HG03520 (cell line): ENCODE results near the gene ZNF322.

ENCODE experiments used
- ATAC-seq: cut with Tn5 transposase; IDR thresholded peaks from one replicate; pipeline ENCODE4 v1.9.1; 2021; ENCODE audit warnings: mild to moderate bottlenecking, moderate library complexity; ENCODE audit not compliant: unreplicated experiment

ZNF322 gene

DNA sequence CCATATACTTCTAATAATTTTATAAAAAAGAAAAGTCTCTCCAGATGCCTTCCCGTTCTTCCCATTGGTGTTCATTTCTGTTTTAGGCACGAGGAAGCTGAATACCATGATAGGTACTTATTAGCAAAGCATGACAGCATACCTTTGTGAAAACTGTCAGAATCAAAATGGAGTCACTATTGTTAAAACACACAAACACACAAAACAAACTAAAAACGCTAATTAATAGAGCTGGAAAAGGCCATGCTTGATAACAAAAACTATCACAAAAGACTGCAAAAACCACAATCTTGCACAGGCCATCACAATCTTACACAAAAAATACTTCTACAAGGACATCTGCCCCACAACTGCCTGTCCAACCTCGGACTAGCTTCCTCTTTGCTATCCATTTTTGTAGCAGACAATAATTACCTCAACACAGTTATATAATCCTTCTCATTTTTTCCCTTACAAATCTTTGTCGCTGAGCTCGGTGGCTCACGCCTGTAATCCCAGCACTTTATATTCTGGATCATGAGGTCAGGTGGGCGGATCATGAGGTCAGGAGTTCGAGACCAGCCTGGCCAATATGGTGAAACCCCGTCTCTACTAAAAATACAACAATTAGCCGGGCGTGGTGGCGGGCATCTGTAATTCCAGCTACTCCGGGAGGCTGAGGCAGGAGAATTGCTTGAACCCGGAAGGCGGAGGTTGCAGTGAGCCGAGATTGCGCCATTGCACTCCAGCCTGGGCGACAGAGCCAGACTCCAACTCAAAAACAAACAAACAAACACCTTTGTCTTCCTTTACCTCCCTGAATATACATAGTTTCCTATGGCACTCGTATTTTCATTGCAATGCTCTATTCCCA lies 66.0 kb downstream of the ZNF322 start:
- no peak for ATAC-seq

DNA sequence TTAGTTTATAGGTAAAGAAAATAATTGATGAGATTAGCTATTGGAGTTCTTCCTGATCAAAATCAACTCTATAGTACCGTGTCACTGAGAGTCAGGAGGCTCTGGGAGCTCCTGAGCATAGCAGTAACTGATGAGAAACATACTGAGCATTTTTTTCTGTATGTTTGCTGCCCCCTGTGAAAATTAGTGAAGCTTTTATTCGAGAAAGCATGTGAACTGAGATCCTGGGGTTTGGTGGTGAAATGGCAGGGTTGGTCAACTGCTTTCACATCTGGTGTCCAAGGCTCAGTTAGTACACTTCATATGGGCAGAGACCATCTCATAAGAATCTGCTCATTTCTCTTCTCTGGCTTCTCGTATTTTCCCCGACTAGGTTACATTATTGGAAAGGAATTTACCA lies 66.9 kb downstream of the ZNF322 start:
- no peak for ATAC-seq

DNA sequence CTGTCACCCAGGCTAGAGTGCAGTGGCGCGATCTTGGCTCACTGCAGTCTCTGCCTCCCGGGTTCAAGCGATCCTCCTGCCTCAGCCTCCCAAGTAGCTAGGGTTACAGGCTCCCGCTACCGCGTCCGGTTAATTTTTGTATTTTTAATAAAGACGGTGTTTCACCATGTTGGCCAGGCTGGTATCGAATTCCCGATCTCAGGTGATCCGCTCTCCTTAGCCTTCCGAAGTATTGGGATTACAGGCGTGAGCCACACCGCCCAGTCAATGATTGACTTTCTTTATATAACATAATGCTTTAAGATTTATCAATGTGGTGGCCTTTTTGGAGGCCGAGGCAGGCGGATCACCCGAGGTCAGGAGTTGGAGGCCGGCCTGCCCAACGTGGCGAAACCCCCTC lies 70.6 kb downstream of the ZNF322 start:
- no peak for ATAC-seq
